Neutrophil (primary cell): Measurements from ENCODE around the gene CYP27B1.

Experiments
- H3K27ac ChIP-seq: fragments of 200-600 bp; sonication (generic); 2 replicates; pipeline ENCODE4 v1.5.1; 2016; ENCODE audit warnings: mild to moderate bottlenecking, moderate library complexity
- H3K27me3 ChIP-seq: fragments of 200-600 bp; sonication (generic); 2 replicates; pipeline ENCODE4 v1.6.0; 2016; ENCODE audit warnings: mild to moderate bottlenecking
- H3K36me3 ChIP-seq: fragments of 200-600 bp; sonication (generic); 2 replicates; pipeline ENCODE4 v1.5.1; 2017
- H3K4me1 ChIP-seq, 2 experiments: fragments of 200-600 bp in 1 of 2; sonication (generic) in 1 of 2; 1 replicate in 1 of 2; 2 replicates in 1 of 2; pipeline versions ENCODE4 v1.5.1 to v1.6.1; 2013 to 2016; ENCODE audit warnings: low read depth in 1 of 2, low read length in 1 of 2, mild to moderate bottlenecking in 1 of 2, moderate library complexity in 1 of 2; ENCODE audit not compliant: control insufficient read depth in 1 of 2, insufficient read depth in 1 of 2
- H3K4me3 ChIP-seq, 2 experiments: fragments of 200-600 bp in 1 of 2; sonication (generic) in 1 of 2; 1 replicate in 1 of 2; 2 replicates in 1 of 2; pipeline ENCODE4 v1.5.1; 2013 to 2016; ENCODE audit warnings: low read depth in 1 of 2, low read length in 1 of 2, mild to moderate bottlenecking in 1 of 2, moderate library complexity in 1 of 2
- H3K9me3 ChIP-seq: fragments of 200-600 bp; sonication (generic); 2 replicates; pipeline ENCODE4 v1.5.1; 2016
- CTCF ChIP-seq: fragments of 200-600 bp; sonication (generic); IDR thresholded peaks from 2 replicates; pipeline ENCODE4 v1.5.1; 2016; ENCODE audit warnings: antibody characterized with exemption

The CYP27B1 gene

DNA sequence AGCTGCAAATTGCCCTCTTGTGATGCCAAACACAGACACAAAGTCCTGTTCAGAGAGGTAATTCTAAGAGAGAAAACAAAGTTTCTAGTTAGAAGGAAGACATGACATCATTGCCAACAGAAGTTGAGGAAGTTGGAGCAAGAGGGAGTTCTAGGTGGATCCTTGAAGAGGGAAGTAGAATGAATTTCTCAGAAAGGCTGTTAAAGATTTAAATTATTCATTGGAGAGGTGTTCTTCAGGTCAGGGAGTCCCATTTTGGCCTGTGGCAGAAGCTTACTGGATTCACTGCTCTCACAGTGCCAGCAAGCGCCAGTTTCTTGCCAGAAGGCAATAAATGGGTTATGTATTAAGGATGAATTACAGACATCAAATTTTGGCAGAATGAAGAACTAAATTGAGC lies 31.1 kb upstream of the CYP27B1 start:
- Histone ChIP-seq H3K4me3 (no peak overlapping the region), H3K36me3 (peaks cover 81% of the 10 kb centered on the region)
- TF ChIP-seq CTCF: no peak

GRCh38 chr12:57796996-57797395 lies 30.1 kb upstream of the CYP27B1 start:
- Histone ChIP-seq H3K27ac (no peak overlapping the region), H3K27me3 (no peaks in the 10 kb centered on the region), H3K4me3 (no peak overlapping the region), H3K4me1 (peaks cover 7 to 8% of the 10 kb centered on the region in 2 experiments), H3K36me3 (peaks cover 81% of the 10 kb centered on the region), H3K9me3 (no peaks in the 10 kb centered on the region)
- TF ChIP-seq CTCF: no peak

More for the DNA sequence above, 31.1 kb upstream of the CYP27B1 start:
- Histone ChIP-seq H3K27me3 (no peaks in the 10 kb centered on the region), H3K9me3 (no peaks in the 10 kb centered on the region), H3K4me1 (peaks cover 7 to 8% of the 10 kb centered on the region in 2 experiments), H3K27ac (peak overlapping the region; percentile 63)

DNA sequence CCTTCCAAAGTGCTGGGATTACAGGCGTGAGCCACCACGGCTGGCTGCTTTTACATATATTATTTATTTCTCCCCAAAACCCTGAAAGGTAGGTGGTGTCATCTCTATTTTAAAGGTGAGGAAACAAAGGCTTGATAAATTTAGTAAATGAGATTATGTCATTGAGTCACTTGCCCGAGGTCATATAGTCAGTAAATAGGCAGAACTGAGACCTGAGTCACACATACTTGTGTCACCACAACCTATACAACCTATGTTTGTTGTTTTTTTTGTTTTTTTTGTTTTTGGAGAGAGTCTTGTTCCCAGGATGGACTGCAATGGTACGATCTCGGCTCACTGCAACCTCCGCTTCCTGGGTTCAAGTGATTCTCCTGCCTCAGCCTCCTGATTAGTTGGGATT lies 28.5 kb upstream of the CYP27B1 start:
- peaks cover 69% of the 10 kb centered on the region for H3K36me3 ChIP-seq
- H3K9me3 ChIP-seq: no peaks in the 10 kb centered on the region
- H3K4me1 ChIP-seq: peaks cover 7 to 8% of the 10 kb centered on the region in 2 experiments
- no peaks in the 10 kb centered on the region for H3K27me3 ChIP-seq
- TF ChIP-seq CTCF: no peak
- H3K27ac ChIP-seq: no peak overlapping the region
- no peak overlapping the region for H3K4me3 ChIP-seq

DNA sequence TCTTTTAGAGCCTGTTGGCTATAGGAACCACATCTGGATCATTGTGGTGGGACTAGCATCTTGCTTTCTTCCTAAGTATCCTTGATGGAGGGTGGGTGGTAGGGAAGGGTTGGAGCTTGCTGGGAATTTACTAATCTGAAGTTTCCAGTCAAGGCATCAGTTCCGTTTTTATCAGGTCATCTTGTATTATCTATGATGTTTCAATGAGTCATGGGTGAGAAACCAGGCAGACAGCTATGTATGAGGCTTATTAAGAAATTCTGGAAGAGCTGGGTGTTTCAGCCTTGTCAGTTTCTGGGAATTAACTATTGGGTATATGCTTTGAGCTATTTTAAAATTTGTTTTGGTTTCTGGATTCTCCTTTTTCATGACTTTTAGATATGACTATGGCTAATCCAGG lies 27.0 kb upstream of the CYP27B1 start:
- no peak for TF ChIP-seq CTCF

GRCh38 chr12:57783861-57784260 lies 17.0 kb upstream of the CYP27B1 start:
- no peak overlapping the region for H3K27ac ChIP-seq
- H3K9me3 ChIP-seq: no peaks in the 10 kb centered on the region
- no peaks in the 10 kb centered on the region for H3K27me3 ChIP-seq
- no peak for TF ChIP-seq CTCF
- peaks cover 26 to 30% of the 10 kb centered on the region in 2 experiments for H3K4me1 ChIP-seq
- peaks cover 31% of the 10 kb centered on the region for H3K36me3 ChIP-seq
- H3K4me3 ChIP-seq: no peak overlapping the region

More for the DNA sequence above, 27.0 kb upstream of the CYP27B1 start:
- no peak overlapping the region for H3K4me3 ChIP-seq
- peaks cover 7 to 8% of the 10 kb centered on the region in 2 experiments for H3K4me1 ChIP-seq
- H3K27me3 ChIP-seq: no peaks in the 10 kb centered on the region
- H3K27ac ChIP-seq: no peak overlapping the region
- peaks cover 60% of the 10 kb centered on the region for H3K36me3 ChIP-seq
- no peaks in the 10 kb centered on the region for H3K9me3 ChIP-seq

DNA sequence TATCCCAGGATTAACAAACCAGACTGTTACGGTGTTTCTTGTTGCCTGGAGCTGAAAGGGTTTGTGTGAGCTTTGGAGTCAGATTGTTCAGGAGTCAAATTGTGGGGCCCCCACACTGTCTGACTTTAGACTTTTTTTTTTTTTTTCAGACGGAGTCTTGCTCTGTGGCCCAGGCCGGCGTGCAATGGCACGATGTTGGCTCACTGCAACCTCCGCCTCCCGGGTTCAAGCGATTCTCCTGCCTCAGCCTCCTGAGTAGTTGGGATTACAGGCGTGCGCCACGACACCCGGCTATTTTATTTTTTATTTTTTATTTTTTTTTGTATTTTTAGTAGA lies 16.6 kb upstream of the CYP27B1 start:
- Histone ChIP-seq H3K27me3 (no peaks in the 10 kb centered on the region), H3K9me3 (no peaks in the 10 kb centered on the region), H3K4me3 (peak overlapping the region; percentile 70 to 83), H3K4me1 (peaks cover 26 to 30% of the 10 kb centered on the region in 2 experiments), H3K27ac (no peak overlapping the region), H3K36me3 (peaks cover 27% of the 10 kb centered on the region)
- no peak for TF ChIP-seq CTCF
